ENCODE measurements around the gene GHDC.

The GHDC gene

GRCh38 chr17:42166196-42166763 lies 28.0 kb downstream of the GHDC start:
- no peak for DNase-seq
- H3K4me3 ChIP-seq (ENCODE audit: low read length): no peak overlapping the region
- no peak overlapping the region for H3K27ac ChIP-seq (ENCODE audit: low read length)
- no peak overlapping the region for H2AFZ ChIP-seq (ENCODE audit: low read length)
- H3K4me1 ChIP-seq (ENCODE audit: low read length): no peaks in the 10 kb centered on the region
- H3K27me3 ChIP-seq (replicated peaks; ENCODE audit: insufficient read depth, low read length): no peaks in the 10 kb centered on the region
- no peak for TF ChIP-seq CTCF (IDR thresholded peaks at IDR 0.05; ENCODE audit: low read length)
- TF ChIP-seq EZH2 (optimal IDR thresholded peaks at IDR 0.05; ENCODE audit: low read depth, low read length): no peak
- no peak for TF ChIP-seq EZH2phosphoT487 (IDR thresholded peaks at IDR 0.05; ENCODE audit: low read length)
- H3F3A ChIP-seq (ENCODE audit: insufficient read depth, low read length): no peaks in the 10 kb centered on the region
- H4K20me1 ChIP-seq (ENCODE audit: insufficient read depth, low read length): no peaks in the 10 kb centered on the region
- no peaks in the 10 kb centered on the region for H3K9me2 ChIP-seq (replicated peaks; ENCODE audit: insufficient read depth, low read length)
- H3K9me3 ChIP-seq (replicated peaks; ENCODE audit: insufficient read depth, low read length): no peaks in the 10 kb centered on the region
- H3K36me3 ChIP-seq (replicated peaks; ENCODE audit: insufficient read depth, low read length): no peaks in the 10 kb centered on the region
- H3K9ac ChIP-seq (ENCODE audit: low read length): no peak overlapping the region
- no peak overlapping the region for H3K4me2 ChIP-seq (ENCODE audit: low read depth, low read length)
- no peaks in the 10 kb centered on the region for H3K79me2 ChIP-seq (ENCODE audit: low read length)

- no peaks in the 10 kb centered on the region for H3K4me1 ChIP-seq (ENCODE audit: low read length)
- H2AFZ ChIP-seq (ENCODE audit: low read length): no peak overlapping the region
- no peaks in the 10 kb centered on the region for H4K20me1 ChIP-seq (ENCODE audit: insufficient read depth, low read length)
- H3F3A ChIP-seq (ENCODE audit: insufficient read depth, low read length): no peaks in the 10 kb centered on the region
- no peak overlapping the region for H3K4me3 ChIP-seq (ENCODE audit: low read length)
- no peaks in the 10 kb centered on the region for H3K9me2 ChIP-seq (replicated peaks; ENCODE audit: insufficient read depth, low read length)
- no peaks in the 10 kb centered on the region for H3K36me3 ChIP-seq (replicated peaks; ENCODE audit: insufficient read depth, low read length)
- H3K9me3 ChIP-seq (replicated peaks; ENCODE audit: insufficient read depth, low read length): no peaks in the 10 kb centered on the region
- H3K4me2 ChIP-seq (ENCODE audit: low read depth, low read length): no peak overlapping the region
- H3K27me3 ChIP-seq (replicated peaks; ENCODE audit: insufficient read depth, low read length): no peaks in the 10 kb centered on the region
- H3K79me2 ChIP-seq (ENCODE audit: low read length): no peaks in the 10 kb centered on the region
- no peak overlapping the region for H3K27ac ChIP-seq (ENCODE audit: low read length)
- TF ChIP-seq EZH2 (optimal IDR thresholded peaks at IDR 0.05; ENCODE audit: low read depth, low read length) (no peak), EZH2phosphoT487 (IDR thresholded peaks at IDR 0.05; ENCODE audit: low read length) (no peak), CTCF (IDR thresholded peaks at IDR 0.05; ENCODE audit: low read length) (no peak)
- no peak overlapping the region for H3K9ac ChIP-seq (ENCODE audit: low read length)
- DNase-seq: no peak
Observed at GRCh38 chr17:42165751-42166150, 28.5 kb downstream of the GHDC start.

- Histone ChIP-seq H3K4me1 (ENCODE audit: low read length) (no peaks in the 10 kb centered on the region), H3K27me3 (replicated peaks; ENCODE audit: insufficient read depth, low read length) (no peaks in the 10 kb centered on the region)
- no peak for DNase-seq
Observed at GRCh38 chr17:42163696-42164407, 30.4 kb downstream of the GHDC start.

More at GRCh38 chr17:42163696-42164407, 30.4 kb downstream of the GHDC start:
- Histone ChIP-seq H3K4me3 (ENCODE audit: low read length) (no peak overlapping the region), H3K4me2 (ENCODE audit: low read depth, low read length) (no peak overlapping the region), H3F3A (ENCODE audit: insufficient read depth, low read length) (no peaks in the 10 kb centered on the region), H3K9ac (ENCODE audit: low read length) (no peak overlapping the region), H3K9me2 (replicated peaks; ENCODE audit: insufficient read depth, low read length) (no peaks in the 10 kb centered on the region), H2AFZ (ENCODE audit: low read length) (no peak overlapping the region), H3K27ac (ENCODE audit: low read length) (no peak overlapping the region), H4K20me1 (ENCODE audit: insufficient read depth, low read length) (no peaks in the 10 kb centered on the region), H3K79me2 (ENCODE audit: low read length) (no peaks in the 10 kb centered on the region), H3K36me3 (replicated peaks; ENCODE audit: insufficient read depth, low read length) (no peaks in the 10 kb centered on the region), H3K9me3 (replicated peaks; ENCODE audit: insufficient read depth, low read length) (no peaks in the 10 kb centered on the region)
- TF ChIP-seq CTCF (IDR thresholded peaks at IDR 0.05; ENCODE audit: low read length): no peak
- no peak for TF ChIP-seq EZH2phosphoT487 (IDR thresholded peaks at IDR 0.05; ENCODE audit: low read length)
- TF ChIP-seq EZH2 (optimal IDR thresholded peaks at IDR 0.05; ENCODE audit: low read depth, low read length): no peak

Data from MM.1S (cell line).